Measurements from ENCODE around the gene SSPN. TPM values are rescaled to one million over a fixed set of nuclear protein-coding genes. Genes with fewer than 3 reads are reported as not detected.
A peak's percentile ranks its signal among the peaks of the same experiment; 100 is the strongest.

Gene SSPN
- total and polyA plus RNA-seq, 4 experiments from 2014 or later: 1.0 TPM; not detected in 3

DNA sequence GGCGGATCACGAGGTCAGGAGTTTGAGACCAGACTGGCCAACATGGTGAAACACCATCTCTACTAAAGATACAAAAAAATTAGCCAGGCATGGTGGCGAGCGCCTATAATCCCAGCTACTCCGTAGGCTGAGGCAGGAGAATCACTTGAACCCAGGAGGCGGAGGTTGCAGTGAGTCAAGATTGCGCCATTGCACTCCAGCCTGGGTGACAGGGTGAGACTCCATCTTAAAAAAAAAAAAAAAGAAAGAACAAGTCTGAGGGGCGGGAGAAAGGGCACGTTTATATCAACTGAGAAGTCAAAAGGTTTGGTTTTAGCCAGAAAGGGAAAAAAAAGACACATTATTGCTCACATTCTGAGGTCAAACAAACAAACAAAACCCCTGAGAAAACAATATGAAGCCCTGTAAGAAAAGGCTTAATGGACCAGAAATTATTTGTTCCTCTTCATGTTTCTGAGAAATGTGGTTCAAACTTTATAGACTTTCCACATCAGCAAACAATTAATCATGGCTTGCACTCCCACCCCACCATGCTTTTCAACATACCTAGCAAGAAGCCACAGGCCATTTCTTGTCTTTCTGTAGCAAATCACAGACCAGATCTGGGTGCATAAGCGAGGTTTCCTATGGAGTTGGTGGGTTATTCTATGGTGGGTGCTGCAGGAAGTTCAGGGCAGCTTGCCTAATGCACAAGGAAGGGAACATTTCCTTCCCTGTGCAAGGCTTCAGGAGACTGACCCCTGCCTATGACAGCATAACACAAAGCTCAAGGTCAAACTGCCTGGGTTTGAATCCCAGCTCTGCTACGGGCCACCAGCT lies 80.1 kb downstream of the SSPN start:
- H3K36me3 ChIP-seq (ENCODE audit: insufficient read depth, low read length): no peaks in the 10 kb centered on the region
- H3K27me3 ChIP-seq (ENCODE audit: insufficient read depth, low read length): no peaks in the 10 kb centered on the region
- ChIA-PET POLR2A (ENCODE audit: partially characterized antibody) (no interaction called here), CTCF (ENCODE audit: partially characterized antibody) (no interaction called here)
- no peak overlapping the region for H3K4me3 ChIP-seq (ENCODE audit: low read length in 2 of 2)
- peaks cover 0 to 7% of the 10 kb centered on the region in 2 donors for H3K27me3 Mint-ChIP-seq
- no peak overlapping the region for H3K4me3 Mint-ChIP-seq
- intact Hi-C loops (cut with micrococcal nuclease): no loop called here
- peak overlapping the region in 1 of 7 donors; percentile 71 for H3K27ac Mint-ChIP-seq
- no peaks in the 10 kb centered on the region for H3K9me3 Mint-ChIP-seq
- peaks cover 0 to 9% (median 6%) of the 10 kb centered on the region in 4 donors for H3K4me1 Mint-ChIP-seq
- no peaks in the 10 kb centered on the region for H3K4me1 ChIP-seq (ENCODE audit: insufficient read depth, low read length)
- no peaks in the 10 kb centered on the region for H3K36me3 Mint-ChIP-seq
- H3K9me3 ChIP-seq (ENCODE audit: control insufficient read depth in 1 of 2, low read length in 2 of 2): no peaks in the 10 kb centered on the region
- no peak overlapping the region for H3K27ac ChIP-seq (ENCODE audit: low read depth, low read length)
- no peak for DNase-seq

- no peaks in the 10 kb centered on the region for H3K36me3 ChIP-seq (ENCODE audit: insufficient read depth, low read length)
- peaks cover 0 to 3% of the 10 kb centered on the region in 2 donors for H3K27me3 Mint-ChIP-seq
- no peaks in the 10 kb centered on the region for H3K4me1 ChIP-seq (ENCODE audit: insufficient read depth, low read length)
- H3K27ac ChIP-seq (ENCODE audit: low read depth, low read length): no peak overlapping the region
- H3K36me3 Mint-ChIP-seq: no peaks in the 10 kb centered on the region
- H3K27me3 ChIP-seq (ENCODE audit: insufficient read depth, low read length): no peaks in the 10 kb centered on the region
- H3K4me3 ChIP-seq (ENCODE audit: low read length in 2 of 2): no peak overlapping the region
- ChIA-PET CTCF (ENCODE audit: partially characterized antibody) (no interaction called here), POLR2A (ENCODE audit: partially characterized antibody) (no interaction called here)
- intact Hi-C loops (cut with micrococcal nuclease): no loop called here
- H3K4me1 Mint-ChIP-seq: peaks cover 0 to 7% (median 5%) of the 10 kb centered on the region in 4 donors
- no peak overlapping the region for H3K27ac Mint-ChIP-seq
- H3K9me3 Mint-ChIP-seq: no peaks in the 10 kb centered on the region
- H3K9me3 ChIP-seq (ENCODE audit: control insufficient read depth in 1 of 2, low read length in 2 of 2): no peaks in the 10 kb centered on the region
- H3K4me3 Mint-ChIP-seq: no peak overlapping the region
- no peak for DNase-seq
Measured at GRCh38 chr12:26276709-26277108, 81.3 kb downstream of the SSPN start.

- Mint-ChIP-seq H3K27me3 (peaks cover 0 to 3% of the 10 kb centered on the region in 2 donors), H3K9me3 (no peaks in the 10 kb centered on the region), H3K4me1 (peaks cover 0 to 7% (median 4%) of the 10 kb centered on the region in 4 donors), H3K27ac (no peak overlapping the region), H3K36me3 (no peaks in the 10 kb centered on the region), H3K4me3 (peak overlapping the region in 1 of 8 donors; percentile 17)
- ChIA-PET CTCF (ENCODE audit: partially characterized antibody) (no interaction called here), POLR2A (ENCODE audit: partially characterized antibody) (no interaction called here)
- H3K36me3 ChIP-seq (ENCODE audit: insufficient read depth, low read length): no peaks in the 10 kb centered on the region
- no peaks in the 10 kb centered on the region for H3K4me1 ChIP-seq (ENCODE audit: insufficient read depth, low read length)
- intact Hi-C loops (cut with micrococcal nuclease): no loop called here
- no peak for DNase-seq
- no peaks in the 10 kb centered on the region for H3K9me3 ChIP-seq (ENCODE audit: control insufficient read depth in 1 of 2, low read length in 2 of 2)
- H3K27ac ChIP-seq (ENCODE audit: low read depth, low read length): no peak overlapping the region
- no peaks in the 10 kb centered on the region for H3K27me3 ChIP-seq (ENCODE audit: insufficient read depth, low read length)
- H3K4me3 ChIP-seq (ENCODE audit: low read length in 2 of 2): no peak overlapping the region
Measured at GRCh38 chr12:26277506-26278246, 82.3 kb downstream of the SSPN start.

- Mint-ChIP-seq H3K36me3 (no peaks in the 10 kb centered on the region), H3K4me3 (no peak overlapping the region), H3K4me1 (peaks cover 0 to 7% (median 5%) of the 10 kb centered on the region in 4 donors), H3K27me3 (peaks cover 0 to 3% of the 10 kb centered on the region in 2 donors), H3K27ac (no peak overlapping the region), H3K9me3 (no peaks in the 10 kb centered on the region)
- DNase-seq: no peak
- H3K27ac ChIP-seq (ENCODE audit: low read depth, low read length): no peak overlapping the region
- POLR2A ChIA-PET (ENCODE audit: partially characterized antibody): no interaction called here
- H3K9me3 ChIP-seq (ENCODE audit: control insufficient read depth in 1 of 2, low read length in 2 of 2): no peaks in the 10 kb centered on the region
- intact Hi-C loops (cut with micrococcal nuclease): no loop called here
- no peaks in the 10 kb centered on the region for H3K27me3 ChIP-seq (ENCODE audit: insufficient read depth, low read length)
- CTCF ChIA-PET (ENCODE audit: partially characterized antibody): no interaction called here
- no peaks in the 10 kb centered on the region for H3K36me3 ChIP-seq (ENCODE audit: insufficient read depth, low read length)
- H3K4me3 ChIP-seq (ENCODE audit: low read length in 2 of 2): no peak overlapping the region
- H3K4me1 ChIP-seq (ENCODE audit: insufficient read depth, low read length): no peaks in the 10 kb centered on the region
Measured at GRCh38 chr12:26278266-26278665, 82.9 kb downstream of the SSPN start.

DNA sequence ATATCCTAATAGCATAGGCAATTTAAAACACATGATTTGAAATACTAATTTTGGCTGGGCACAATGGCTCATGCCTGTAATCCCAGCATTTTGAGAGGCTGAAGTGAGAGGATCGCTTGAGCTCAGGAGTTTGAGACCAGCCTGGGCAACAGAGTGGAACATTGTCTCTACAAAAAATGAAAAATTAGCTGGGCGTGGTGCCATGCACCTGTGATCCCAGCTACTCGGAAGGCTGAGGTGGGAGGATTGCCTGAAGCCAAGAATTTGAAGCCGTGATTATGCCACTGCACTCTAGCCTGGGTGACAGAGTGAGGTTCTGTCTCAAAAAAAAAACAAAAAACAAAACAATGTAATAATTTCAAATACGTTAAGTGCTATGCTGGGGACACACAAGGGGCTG lies 83.3 kb downstream of the SSPN start:
- Histone ChIP-seq H3K4me1 (ENCODE audit: insufficient read depth, low read length) (no peaks in the 10 kb centered on the region), H3K27me3 (ENCODE audit: insufficient read depth, low read length) (no peaks in the 10 kb centered on the region), H3K4me3 (ENCODE audit: low read length in 2 of 2) (no peak overlapping the region), H3K36me3 (ENCODE audit: insufficient read depth, low read length) (no peaks in the 10 kb centered on the region), H3K27ac (ENCODE audit: low read depth, low read length) (no peak overlapping the region), H3K9me3 (ENCODE audit: control insufficient read depth in 1 of 2, low read length in 2 of 2) (no peaks in the 10 kb centered on the region)
- Mint-ChIP-seq H3K27ac (no peak overlapping the region), H3K4me1 (peaks cover 0 to 8% (median 7%) of the 10 kb centered on the region in 4 donors), H3K36me3 (no peaks in the 10 kb centered on the region), H3K27me3 (peaks cover 0 to 3% of the 10 kb centered on the region in 2 donors), H3K4me3 (no peak overlapping the region), H3K9me3 (no peaks in the 10 kb centered on the region)
- POLR2A ChIA-PET (ENCODE audit: partially characterized antibody): no interaction called here
- no peak for DNase-seq
- CTCF ChIA-PET (ENCODE audit: partially characterized antibody): no interaction called here
- intact Hi-C loops (cut with micrococcal nuclease): no loop called here

GRCh38 chr12:26279091-26279490 lies 83.7 kb downstream of the SSPN start:
- no peaks in the 10 kb centered on the region for H3K27me3 ChIP-seq (ENCODE audit: insufficient read depth, low read length)
- Mint-ChIP-seq H3K4me1 (peaks cover 0 to 8% (median 6%) of the 10 kb centered on the region in 4 donors), H3K4me3 (no peak overlapping the region), H3K27ac (no peak overlapping the region), H3K36me3 (no peaks in the 10 kb centered on the region), H3K9me3 (no peaks in the 10 kb centered on the region), H3K27me3 (peaks cover 0 to 3% of the 10 kb centered on the region in 2 donors)
- CTCF ChIA-PET (ENCODE audit: partially characterized antibody): no interaction called here
- POLR2A ChIA-PET (ENCODE audit: partially characterized antibody): no interaction called here
- no peak overlapping the region for H3K4me3 ChIP-seq (ENCODE audit: low read length in 2 of 2)
- no peaks in the 10 kb centered on the region for H3K4me1 ChIP-seq (ENCODE audit: insufficient read depth, low read length)
- no peaks in the 10 kb centered on the region for H3K36me3 ChIP-seq (ENCODE audit: insufficient read depth, low read length)
- H3K9me3 ChIP-seq (ENCODE audit: control insufficient read depth in 1 of 2, low read length in 2 of 2): no peaks in the 10 kb centered on the region
- DNase-seq: no peak
- no peak overlapping the region for H3K27ac ChIP-seq (ENCODE audit: low read depth, low read length)
- intact Hi-C loops (cut with micrococcal nuclease): no loop called here

GRCh38 chr12:26279908-26280307 lies 84.5 kb downstream of the SSPN start:
- Mint-ChIP-seq H3K27me3 (peaks cover 0 to 3% of the 10 kb centered on the region in 2 donors), H3K4me3 (no peak overlapping the region), H3K36me3 (no peaks in the 10 kb centered on the region), H3K27ac (no peak overlapping the region), H3K4me1 (peaks cover 0 to 5% (median 0%) of the 10 kb centered on the region in 4 donors), H3K9me3 (no peaks in the 10 kb centered on the region)
- DNase-seq: no peak
- Histone ChIP-seq H3K4me3 (ENCODE audit: low read length in 2 of 2) (no peak overlapping the region), H3K9me3 (ENCODE audit: control insufficient read depth in 1 of 2, low read length in 2 of 2) (no peaks in the 10 kb centered on the region), H3K4me1 (ENCODE audit: insufficient read depth, low read length) (no peaks in the 10 kb centered on the region), H3K36me3 (ENCODE audit: insufficient read depth, low read length) (no peaks in the 10 kb centered on the region), H3K27ac (ENCODE audit: low read depth, low read length) (no peak overlapping the region), H3K27me3 (ENCODE audit: insufficient read depth, low read length) (no peaks in the 10 kb centered on the region)
- CTCF ChIA-PET (ENCODE audit: partially characterized antibody): no interaction called here
- intact Hi-C loops (cut with micrococcal nuclease): no loop called here
- POLR2A ChIA-PET (ENCODE audit: partially characterized antibody): no interaction called here

Data from CD4-positive, alpha-beta memory T cell (primary cell).